HG02852 (cell line): ENCODE results near the gene AGTRAP.

Experiments used
- ATAC-seq: cut with Tn5 transposase; IDR thresholded peaks from one replicate; pipeline ENCODE4 v1.9.1; 2021; ENCODE audit warnings: mild to moderate bottlenecking, moderate library complexity; ENCODE audit not compliant: unreplicated experiment

The AGTRAP gene, protein sequence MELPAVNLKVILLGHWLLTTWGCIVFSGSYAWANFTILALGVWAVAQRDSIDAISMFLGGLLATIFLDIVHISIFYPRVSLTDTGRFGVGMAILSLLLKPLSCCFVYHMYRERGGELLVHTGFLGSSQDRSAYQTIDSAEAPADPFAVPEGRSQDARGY

DNA sequence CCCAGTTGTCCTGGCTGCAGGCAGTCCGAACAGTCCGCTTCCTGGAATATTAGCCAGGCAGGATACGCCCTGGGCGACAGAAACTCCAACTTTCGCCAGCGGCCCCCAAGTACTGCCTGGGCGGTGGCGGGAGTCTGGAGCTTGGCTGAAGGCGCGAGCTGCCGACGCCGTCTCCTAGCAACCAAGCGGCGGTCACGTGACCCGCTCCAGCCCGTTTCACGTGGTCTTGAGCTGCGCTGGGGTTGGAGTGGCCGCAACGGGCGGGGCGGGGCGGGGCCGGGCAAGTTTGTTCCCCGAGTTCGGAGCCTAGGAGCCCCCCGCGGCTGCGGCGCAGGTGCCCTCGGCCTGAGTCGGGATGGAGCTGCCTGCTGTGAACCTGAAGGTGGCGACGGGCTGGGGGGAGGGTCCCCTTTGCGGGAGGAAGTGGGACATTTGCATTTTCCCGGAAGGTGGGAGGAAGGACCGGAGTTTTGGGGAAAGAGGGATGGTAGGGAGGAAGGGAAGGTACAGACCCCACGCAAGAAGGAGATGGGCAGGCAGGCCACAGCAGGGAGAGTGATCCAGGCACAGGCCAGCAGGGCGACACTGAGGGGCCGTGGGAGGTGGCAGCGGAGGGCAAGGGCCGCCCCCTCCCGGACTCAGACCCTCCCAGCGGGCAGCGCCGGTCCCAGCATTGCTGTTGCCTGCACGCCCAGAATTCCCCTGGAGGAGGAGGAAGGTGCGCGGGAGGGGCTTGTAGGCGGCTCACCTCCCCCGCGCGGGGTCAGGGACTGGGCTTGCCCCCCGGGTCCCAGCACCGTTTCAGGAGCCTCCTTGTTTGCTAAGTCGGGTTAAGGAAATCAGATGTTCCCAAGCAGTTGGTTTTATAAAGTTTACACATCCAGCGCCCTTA is at the start of gene AGTRAP:
Gene AGTRAP, plus strand, starts transcription at position 283 of the 892 bp plus-strand sequence. Its CDS starts 73 bp downstream, at position 356.
- peak; percentile 66 for ATAC-seq

DNA sequence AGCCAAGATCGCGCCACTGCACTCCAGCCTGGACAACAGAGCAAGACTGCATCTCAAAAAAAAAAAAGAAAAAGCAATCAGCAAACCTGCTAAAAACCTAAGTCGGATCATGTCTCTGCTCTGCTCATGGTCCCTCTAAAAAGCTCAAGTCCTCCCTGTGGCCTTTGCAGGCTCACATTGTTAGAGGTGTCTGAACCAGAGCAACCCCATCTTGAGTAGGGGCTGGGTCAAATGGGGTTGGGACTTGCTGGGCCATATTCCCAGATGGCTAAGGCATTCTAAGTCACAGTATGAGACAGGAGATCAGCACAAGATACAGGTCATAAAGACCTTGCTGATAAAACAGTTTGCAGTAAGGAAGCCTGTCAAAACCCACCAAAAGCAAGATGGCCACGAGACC is 47.4 kb upstream of the AGTRAP start:
- ATAC-seq, result no peak

DNA sequence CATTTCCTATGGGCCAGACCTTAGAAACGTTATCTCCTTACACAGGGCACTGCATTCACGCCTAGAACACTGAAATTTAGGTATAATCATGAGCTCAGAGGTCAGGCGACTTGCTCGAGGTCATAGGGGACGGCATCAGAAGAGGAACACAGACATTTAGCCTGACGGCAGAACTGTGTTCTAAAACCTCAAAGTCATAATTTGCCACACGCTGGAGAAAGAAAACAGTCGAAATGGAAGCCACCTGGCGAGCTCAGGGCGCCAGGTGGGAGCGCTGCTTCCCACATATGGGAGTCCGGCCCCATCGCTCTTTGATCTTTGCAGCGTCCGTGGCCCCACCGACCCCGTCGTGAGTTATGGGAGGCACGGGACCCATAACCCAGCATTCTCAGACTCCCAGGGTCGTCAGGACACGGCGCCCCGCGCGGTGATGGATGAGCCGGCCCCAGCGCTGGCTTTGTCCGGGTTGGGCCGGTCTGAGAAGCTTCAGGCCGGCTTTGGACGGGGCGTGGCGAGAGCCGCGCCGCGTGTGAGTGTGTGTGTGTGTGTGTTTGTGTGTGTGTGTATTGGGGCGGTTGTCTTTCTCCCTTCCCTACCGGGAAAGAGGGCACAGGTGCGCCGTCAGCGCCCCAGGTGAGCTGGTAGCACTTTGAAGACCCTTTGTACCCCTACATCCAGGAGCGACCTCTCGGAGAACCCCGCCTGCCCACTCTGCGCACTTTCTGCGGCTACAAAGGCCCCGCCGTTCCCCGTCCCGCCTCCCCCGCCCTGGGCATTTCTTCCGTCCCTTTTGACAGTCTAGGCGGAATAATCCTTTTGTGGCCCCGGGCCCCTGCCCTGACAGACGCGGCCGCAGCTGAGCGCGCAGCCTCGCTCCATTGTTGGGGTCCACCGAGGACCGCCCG is 45.3 kb upstream of the AGTRAP start:
- ATAC-seq, result no peak

DNA sequence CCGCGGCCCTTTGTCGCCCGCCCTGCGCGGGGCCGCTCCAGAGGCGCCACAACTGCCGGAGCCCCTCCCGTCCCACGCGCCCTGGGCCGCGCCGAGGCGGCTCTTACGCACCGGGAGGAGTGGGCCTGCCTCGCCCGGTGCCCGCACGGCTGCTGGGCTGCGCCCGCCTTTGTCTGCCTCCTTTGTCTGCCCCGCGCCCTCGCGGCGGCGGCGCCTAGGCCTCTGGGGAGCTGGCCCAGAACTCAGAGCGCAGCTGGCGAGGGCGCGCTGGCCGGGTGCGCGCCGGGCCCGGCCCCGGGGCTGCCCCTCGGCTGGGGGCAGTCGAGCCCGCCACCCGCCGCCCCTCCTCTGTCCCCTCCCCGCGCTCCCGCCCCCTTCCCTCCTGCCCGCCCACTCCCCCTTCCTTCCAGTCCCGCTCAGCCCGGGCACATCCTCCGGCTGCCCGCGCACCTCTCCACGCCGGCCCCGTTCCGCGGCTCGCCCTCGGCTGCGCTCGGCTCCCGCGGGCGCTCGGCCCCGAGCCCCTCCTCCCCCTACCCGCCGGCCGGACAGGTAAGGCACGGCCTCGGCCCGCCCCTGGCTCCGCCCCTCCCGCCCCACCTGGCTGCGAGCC is 44.5 kb upstream of the AGTRAP start, which contains the start of gene DRAXIN:
Gene DRAXIN, plus strand, starts transcription at position 409 of the 613 bp plus-strand sequence. CDS start 14,549 bp downstream, outside the sequence.
- ATAC-seq, result no peak

DNA sequence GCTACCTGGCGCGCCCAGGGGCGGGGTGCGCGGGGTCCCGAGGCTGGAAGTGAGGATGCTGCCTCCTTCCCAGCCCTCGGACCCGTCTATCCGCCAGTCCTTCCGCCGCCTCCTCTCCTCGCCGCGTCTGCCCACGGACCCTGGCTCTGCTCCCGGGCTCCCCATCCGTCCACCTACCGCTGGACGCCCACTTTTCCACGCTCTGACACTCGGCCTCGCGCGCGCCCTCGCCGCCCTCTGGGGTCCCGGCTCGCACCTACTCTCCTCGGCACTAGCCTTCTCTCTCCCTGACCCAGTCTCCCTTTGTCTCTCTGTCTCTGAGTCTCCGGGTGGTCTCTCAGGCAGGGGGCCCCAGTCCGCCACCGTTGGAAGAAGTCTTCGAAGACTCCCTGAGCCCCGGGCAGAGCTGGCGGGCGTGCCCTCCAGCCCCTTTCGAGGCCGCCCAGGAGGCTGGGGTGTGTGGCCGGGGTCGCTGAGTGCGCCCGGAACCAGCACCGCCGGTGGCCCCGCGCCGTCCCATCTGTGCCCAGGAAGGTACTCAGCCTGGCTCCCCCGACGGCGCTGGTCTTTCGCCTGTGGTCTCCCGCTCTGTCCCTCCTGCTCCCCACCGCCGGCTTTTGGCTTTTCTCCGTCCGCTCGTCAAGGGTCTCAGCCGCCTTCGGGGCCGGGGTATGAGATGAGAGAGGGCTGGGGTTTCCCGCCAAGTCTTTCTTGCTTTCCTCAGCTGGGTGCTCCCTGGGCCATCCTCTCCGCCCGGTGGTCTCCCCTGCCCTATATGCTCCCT is 43.8 kb upstream of the AGTRAP start:
- no peak for ATAC-seq

DNA sequence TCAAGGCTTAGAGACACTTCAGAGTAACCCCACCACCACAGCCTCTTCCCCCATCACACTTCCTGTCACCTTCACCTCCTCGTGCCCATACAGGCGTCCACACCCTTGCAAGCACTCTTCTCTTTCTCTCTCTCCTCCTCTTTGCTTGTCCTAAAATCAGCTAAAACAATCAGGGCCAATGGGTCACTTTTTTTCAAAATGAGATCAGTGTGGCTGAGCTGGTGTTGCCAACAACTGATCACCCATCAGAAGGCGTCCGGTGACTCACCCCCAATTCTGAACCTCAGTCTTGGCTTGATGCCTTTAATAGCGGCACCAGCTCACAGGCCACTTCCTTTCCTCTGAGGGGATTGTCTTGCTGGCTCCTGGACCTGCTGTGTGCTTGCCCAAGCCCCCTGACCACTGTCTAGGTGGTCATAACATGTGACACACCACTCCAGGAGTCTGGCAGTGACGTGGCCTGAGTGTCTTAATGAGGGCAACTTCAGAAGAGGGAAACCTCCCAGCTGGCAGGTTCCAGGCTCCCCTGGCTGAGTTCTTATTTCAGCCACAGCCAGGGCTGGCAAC is 42.8 kb upstream of the AGTRAP start:
- no peak for ATAC-seq

DNA sequence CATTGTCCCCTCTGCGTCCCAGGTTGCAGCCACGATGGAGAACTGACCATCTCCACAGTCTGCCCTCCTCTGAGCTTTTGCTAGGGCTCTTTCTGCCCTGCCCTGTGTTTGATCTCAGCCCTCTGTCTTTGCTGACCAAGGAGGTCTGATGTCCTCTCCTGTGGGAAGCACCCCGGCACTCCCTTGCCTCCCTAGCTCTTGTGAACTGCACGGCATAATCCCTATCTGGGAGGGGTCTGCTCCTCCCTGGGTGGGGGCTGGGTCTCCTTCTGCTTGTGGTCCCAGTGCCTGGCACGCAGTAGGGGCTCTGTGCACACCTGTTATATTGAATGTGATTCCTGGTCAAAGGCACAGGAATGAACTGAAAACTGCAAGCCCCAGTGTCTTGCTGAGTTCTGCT is 42.0 kb upstream of the AGTRAP start:
- no peak for ATAC-seq

DNA sequence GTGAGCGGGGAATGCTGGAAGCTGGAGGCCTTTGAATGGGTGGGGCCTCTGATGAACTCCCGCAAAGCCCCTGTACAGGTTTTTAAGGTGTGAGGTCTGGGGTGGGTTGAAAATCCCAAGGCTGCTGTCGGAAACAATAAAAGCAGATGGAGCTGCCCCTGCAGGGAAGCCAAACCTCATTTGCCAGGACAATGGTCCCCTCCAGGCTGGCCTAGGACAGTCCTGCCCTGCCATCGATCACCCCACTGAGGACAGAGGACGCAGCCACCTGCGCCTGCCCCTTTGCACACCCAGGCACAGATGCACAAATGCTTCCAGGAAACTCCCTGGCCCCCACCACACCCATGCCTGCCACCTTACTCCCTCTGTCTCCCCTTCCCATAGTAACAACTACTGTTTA is 40.1 kb upstream of the AGTRAP start:
- no peak for ATAC-seq

DNA sequence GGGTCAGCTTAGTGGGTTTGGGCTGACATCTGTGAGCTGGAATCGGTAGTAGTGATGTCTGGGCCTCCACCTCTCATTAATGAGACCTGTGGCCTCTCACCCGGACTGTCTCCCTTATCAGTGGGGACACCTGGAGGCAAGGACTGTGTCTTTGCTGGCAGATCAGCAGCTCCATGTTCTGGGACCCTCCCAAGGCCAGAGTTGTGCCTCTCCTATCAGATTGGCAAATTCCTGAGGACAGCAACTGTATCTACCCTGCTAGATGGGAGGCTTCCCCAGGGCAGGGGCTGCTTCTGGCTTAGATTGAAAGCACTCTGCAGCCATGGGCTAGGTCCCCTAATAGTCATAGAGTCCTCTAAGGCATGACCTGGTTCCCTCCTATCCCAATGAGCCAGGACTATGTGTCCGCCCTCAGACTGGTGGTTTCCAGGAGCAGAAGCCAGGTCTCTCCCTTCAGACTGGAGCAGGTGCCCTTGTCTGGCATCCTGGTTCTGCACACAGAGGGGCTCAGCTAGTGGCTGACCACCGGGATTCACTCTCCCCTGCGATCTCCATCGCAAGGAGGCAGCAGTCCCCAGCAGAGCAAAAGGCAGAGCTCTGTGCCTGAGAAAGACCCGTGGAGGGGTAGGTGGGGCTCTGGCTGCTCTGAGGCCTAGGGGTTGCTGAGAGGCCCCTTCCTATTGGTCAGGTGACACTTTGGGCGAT is 38.6 kb upstream of the AGTRAP start:
- ATAC-seq, result no peak

DNA sequence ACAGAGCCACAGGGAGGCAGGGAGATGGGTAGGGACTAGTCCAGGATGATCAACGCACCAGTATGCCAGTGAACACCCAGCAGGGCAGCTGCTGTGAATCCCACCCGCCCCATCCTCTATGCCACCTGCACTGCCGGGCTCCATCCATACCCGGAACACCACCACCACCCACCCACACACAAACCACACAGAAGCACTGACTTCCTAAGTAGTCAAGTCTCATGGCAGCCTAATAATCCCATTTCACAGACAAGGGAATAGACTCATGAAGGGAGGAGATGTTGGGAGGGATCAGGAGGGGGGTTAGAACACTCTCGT is 38.1 kb upstream of the AGTRAP start:
- ATAC-seq, result no peak

DNA sequence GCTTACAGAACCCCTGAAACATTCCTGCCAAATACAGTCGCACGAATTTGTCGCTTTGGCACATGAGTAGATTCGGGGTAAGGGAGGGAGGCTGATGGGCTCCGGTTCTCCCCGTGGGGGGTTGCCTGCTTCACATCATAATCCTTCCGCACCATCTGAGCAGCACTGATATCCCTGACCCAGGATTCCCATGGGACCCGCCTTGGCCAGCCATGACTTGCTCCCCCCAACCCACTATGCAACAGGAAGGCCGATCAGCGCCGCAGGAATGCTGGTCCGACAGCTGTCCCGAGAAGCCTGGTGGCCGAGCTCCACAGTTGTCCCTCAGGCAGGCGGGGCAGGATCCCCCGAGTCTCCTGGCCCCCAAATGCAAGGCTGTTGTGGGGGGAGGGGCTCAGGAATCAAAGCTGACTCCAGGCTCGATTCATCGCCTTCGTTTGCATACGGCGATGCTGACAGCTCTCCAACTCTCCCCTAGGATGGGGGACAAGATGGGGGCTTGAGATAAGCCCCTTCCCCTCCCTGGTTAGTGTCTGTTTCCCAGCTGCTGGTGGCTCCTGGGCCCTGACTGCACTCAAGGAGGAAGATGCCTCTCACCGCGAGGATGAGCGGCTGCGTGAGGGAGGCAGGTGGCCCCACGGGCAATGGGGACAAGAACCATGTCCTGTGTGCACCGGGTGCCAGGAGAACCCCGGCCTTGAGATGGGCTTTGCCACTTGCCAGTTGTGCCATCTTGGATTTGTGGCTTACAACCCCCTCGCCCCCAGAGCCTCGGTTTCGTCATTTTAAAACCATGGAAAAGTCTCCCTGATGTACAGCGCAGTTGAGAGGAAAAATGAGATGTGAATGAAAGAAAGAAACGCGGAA is 35.1 kb upstream of the AGTRAP start:
- no peak for ATAC-seq

DNA sequence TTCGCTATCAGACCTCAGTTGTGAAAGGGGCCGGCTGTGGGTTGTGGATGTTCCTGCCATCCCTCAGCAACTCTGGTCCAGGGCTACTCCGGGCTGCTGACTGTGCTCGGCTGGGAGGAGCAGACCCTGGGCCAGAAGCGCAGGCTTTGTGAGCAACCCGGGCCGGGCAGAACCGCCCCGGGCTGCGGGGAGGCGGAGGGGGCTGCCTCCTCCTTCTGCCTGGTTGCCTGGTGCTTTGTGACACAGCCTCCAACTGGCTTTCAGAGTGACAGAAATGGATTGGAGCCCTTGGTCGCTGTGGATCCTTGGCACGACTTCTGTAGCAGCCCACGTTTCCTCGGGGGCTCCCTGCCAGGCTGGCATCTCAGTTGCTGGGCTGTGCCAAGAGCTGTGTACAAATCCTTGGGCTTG is 34.4 kb upstream of the AGTRAP start:
- ATAC-seq, result no peak

DNA sequence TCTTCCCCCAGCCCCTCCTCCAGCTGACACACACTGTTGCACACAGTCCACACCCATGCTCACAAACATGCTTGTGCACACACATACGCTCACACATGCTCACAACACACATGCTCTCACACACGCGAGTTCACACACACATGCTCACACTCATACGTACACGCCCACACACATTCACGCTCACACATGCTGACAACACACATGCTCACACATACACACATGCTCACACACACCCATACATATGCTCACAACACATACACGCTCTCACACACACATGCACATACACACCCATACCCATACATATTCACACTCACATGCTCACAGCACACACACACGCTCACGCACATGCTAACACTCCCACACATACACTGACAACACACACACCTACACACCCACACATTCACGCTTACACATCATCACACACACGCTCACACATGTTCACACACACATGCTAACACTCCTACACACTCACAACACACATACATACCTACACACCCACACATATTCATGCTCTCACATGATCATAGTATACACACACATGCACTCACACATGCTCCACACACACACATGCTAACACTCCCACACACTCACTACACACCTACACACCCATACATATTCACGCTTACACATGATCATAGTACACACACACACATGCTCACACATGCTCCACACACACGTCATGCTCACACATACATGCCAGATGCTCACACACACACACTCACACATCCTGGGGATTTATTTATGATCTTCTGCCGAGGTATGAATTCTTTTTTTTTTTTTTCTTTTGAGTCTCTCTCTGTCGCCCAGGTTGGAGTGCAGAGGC is 33.7 kb upstream of the AGTRAP start:
- no peak for ATAC-seq

DNA sequence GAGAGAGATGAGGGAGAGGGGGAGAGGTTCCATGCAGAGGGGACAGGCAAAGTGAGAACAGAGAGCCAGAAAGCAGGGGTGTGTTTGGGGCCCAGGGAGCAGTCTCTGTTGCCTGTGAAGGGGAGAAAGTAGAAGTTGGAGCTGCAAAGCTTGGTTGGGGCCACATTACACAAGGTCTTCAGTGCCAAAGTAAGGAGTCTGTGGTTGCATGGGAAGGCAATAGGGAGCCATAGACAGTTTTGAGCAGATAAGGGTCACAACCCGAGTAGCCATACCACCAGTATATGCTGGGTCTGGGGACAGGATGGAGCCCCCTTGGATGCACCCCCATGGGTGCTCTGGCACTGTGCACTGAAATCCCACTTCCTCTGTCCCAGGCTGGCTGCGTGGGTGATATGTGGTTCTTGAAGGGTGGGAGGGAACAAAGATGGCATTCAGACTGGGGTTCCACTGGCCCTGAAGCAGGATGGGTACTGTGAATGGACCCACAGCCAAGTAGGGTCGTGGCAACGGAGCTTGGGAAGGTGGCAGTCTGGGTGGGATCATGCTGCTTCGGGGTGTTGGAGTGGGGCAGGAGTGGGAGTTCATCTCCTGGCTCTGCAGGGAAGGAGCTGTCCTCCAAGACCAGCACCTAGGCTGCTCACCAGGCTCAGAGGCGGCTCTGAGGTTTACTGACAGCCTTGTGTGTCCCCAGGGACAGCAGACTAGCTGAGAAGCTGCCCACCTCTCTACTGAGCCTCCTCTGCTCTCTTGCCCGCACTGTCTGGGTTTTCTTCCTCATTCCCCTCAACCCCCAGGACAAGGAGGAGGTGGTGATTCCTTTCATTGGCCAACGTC is 32.4 kb upstream of the AGTRAP start:
- no peak for ATAC-seq

DNA sequence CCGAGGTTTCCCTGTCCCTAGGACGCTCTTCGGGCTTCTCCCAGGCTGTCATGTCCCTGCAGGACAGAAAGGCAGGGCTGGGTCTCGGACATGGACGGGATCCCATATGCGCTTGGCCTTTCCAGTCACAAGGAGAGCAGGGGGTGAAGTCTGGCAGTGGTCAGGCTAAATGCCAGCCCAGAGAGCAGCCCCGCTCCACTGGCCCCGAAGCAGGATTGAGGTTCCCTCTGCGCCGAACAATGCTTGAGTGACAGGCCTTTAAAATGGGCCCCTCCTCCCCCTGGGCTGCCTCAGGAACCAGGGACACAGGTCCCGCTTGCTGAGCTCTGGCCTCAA is 31.8 kb upstream of the AGTRAP start:
- ATAC-seq, result no peak

DNA sequence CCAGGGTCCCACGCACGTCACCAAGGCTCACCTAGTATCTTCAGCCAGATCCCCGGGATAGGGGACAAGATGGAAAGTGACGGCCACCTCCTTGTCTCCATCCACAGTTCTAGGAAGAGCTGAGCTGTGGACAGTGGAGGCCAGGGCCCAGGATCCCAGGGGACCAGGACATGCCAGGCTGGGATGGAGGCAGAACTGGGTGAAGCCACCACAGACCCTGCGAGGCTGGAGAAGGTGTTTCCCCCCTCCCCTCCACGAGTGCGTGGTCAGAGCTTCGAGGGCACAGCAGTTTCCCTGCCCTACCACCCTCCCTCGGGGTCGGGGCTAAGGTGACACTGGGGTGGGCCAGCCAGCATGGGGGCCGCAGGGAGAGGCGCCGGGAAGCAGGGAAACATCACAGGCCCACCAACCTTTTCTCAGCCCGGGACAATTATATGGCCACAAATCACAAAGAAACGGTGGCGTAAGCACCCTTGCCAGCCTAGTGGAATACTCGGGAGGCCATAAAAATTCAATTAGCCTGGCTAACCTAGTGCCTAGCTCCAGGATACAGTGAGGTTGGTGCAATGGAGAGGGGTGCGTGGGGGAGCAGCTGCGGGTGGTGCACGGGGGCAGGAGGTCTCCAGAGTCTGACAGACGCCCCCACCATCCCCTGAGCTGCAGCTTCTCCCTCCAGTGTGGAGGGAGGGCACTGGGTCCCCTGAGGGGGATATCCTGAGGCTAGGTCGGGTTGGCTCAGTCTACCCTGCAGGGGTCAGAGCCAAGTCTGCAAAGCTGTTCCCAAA is 31.1 kb upstream of the AGTRAP start:
- no peak for ATAC-seq
